ENCODE results near the gene AMPD3.
"Not testable (repeated sequence)": the region's sequence is repeated elsewhere in the genome, so short reads cannot be mapped to it uniquely, and the experiment has no call there.

AMPD3 gene

DNA sequence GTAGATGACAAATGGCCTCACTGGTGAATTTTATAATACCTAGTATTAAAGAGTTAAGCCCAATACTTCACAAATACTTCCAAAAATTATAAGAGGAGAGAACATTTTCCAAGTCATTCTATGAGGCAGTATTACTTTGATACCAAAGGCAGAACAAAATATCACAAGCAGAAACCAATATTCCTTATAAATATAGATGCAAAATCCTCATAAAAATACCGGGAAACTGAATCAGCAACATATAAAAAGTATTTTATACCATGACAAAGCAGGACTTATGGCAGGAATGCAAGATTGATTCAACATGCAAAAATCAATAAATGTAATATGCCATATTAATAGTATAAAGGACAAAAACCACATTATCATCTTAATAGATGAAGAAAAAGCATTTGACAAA is 22.1 kb upstream of the AMPD3 start:
- TF ChIP-seq TAF1 (IDR thresholded peaks at IDR 0.05; ENCODE audit: low read depth, low read length): no peak
- TF ChIP-seq SPI1 (IDR thresholded peaks at IDR 0.05; ENCODE audit: low read depth, low read length): no peak
- no peak for TF ChIP-seq POLR2A (IDR thresholded peaks at IDR 0.05; ENCODE audit: low read depth, low read length)
- no peak for TF ChIP-seq POU2F2 (IDR thresholded peaks at IDR 0.05; ENCODE audit: low read depth, low read length)
- TF ChIP-seq POLR2AphosphoS5 (IDR thresholded peaks at IDR 0.05; ENCODE audit: low read depth, low read length): no peak
- TF ChIP-seq PAX5 (IDR thresholded peaks at IDR 0.05; ENCODE audit: insufficient read depth, low read length, severe bottlenecking): no peak
- no peak for DNase-seq (ENCODE audit: insufficient read length, low spot score)
- FAIRE-seq: no peak

- DNase-seq (ENCODE audit: insufficient read length, low spot score) (no peak), FAIRE-seq (no peak)
- TF ChIP-seq POLR2AphosphoS5 (IDR thresholded peaks at IDR 0.05; ENCODE audit: low read depth, low read length) (no peak), SPI1 (IDR thresholded peaks at IDR 0.05; ENCODE audit: low read depth, low read length) (0 out of 2 replicates have a peak, but pooled peaks have one; percentile 0)
Measured at GRCh38 chr11:10436224-10436623, 18.8 kb upstream of the AMPD3 start.

- not testable (repeated sequence) for DNase-seq (ENCODE audit: insufficient read length, low spot score); FAIRE-seq
Measured at GRCh38 chr11:10436683-10437082, 18.4 kb upstream of the AMPD3 start.

- DNase-seq (ENCODE audit: insufficient read length, low spot score) (no peak), FAIRE-seq (no peak)
- TF ChIP-seq SPI1 (IDR thresholded peaks at IDR 0.05; ENCODE audit: low read depth, low read length): no peak
- TF ChIP-seq POLR2A (IDR thresholded peaks at IDR 0.05; ENCODE audit: low read depth, low read length): no peak
- TF ChIP-seq POLR2AphosphoS5 (IDR thresholded peaks at IDR 0.05; ENCODE audit: low read depth, low read length): no peak
- TF ChIP-seq PAX5 (IDR thresholded peaks at IDR 0.05; ENCODE audit: insufficient read depth, low read length, severe bottlenecking): no peak
- TF ChIP-seq POU2F2 (IDR thresholded peaks at IDR 0.05; ENCODE audit: low read depth, low read length): no peak
- TF ChIP-seq TAF1 (IDR thresholded peaks at IDR 0.05; ENCODE audit: low read depth, low read length): no peak
Measured at GRCh38 chr11:10438458-10438857, 16.6 kb upstream of the AMPD3 start.

GRCh38 chr11:10439351-10439750 is 15.7 kb upstream of the AMPD3 start:
- no peak for FAIRE-seq

DNA sequence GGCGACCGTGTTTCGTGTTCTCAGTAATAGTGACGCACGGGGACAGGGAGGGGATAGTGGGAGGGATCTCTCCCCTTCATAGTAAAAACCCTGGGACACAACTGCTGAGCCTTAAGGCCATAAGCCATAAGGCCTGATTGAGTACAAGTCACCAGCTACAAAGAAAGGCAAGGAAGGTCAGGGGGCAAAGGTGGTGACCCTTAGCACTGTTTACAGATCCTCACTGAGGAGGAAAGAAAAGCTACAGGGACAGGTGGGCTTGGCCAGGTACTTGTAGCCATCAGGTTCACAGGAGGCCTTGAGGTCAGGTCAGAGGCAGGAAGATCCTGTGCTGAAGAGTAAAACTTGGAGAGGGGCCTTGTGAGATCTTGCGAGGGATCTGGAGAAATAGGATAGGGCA is 15.1 kb upstream of the AMPD3 start:
- DNase-seq (ENCODE audit: insufficient read length, low spot score) (no peak), FAIRE-seq (no peak)
- TF ChIP-seq PAX5 (IDR thresholded peaks at IDR 0.05; ENCODE audit: insufficient read depth, low read length, severe bottlenecking): no peak
- TF ChIP-seq POLR2AphosphoS5 (IDR thresholded peaks at IDR 0.05; ENCODE audit: low read depth, low read length): no peak
- no peak for TF ChIP-seq POLR2A (IDR thresholded peaks at IDR 0.05; ENCODE audit: low read depth, low read length)
- TF ChIP-seq POU2F2 (IDR thresholded peaks at IDR 0.05; ENCODE audit: low read depth, low read length): no peak
- no peak for TF ChIP-seq SPI1 (IDR thresholded peaks at IDR 0.05; ENCODE audit: low read depth, low read length)
- no peak for TF ChIP-seq TAF1 (IDR thresholded peaks at IDR 0.05; ENCODE audit: low read depth, low read length)

More at GRCh38 chr11:10439351-10439750, 15.7 kb upstream of the AMPD3 start:
- TF ChIP-seq POLR2A (IDR thresholded peaks at IDR 0.05; ENCODE audit: low read depth, low read length) (no peak), POU2F2 (IDR thresholded peaks at IDR 0.05; ENCODE audit: low read depth, low read length) (no peak), TAF1 (IDR thresholded peaks at IDR 0.05; ENCODE audit: low read depth, low read length) (no peak), SPI1 (IDR thresholded peaks at IDR 0.05; ENCODE audit: low read depth, low read length) (no peak), POLR2AphosphoS5 (IDR thresholded peaks at IDR 0.05; ENCODE audit: low read depth, low read length) (no peak), PAX5 (IDR thresholded peaks at IDR 0.05; ENCODE audit: insufficient read depth, low read length, severe bottlenecking) (no peak)
- no peak for DNase-seq (ENCODE audit: insufficient read length, low spot score)

- DNase-seq (ENCODE audit: insufficient read length, low spot score) (no peak), FAIRE-seq (no peak)
- no peak for TF ChIP-seq PAX5 (IDR thresholded peaks at IDR 0.05; ENCODE audit: insufficient read depth, low read length, severe bottlenecking)
Measured at GRCh38 chr11:10440401-10440800, 14.7 kb upstream of the AMPD3 start.

DNA sequence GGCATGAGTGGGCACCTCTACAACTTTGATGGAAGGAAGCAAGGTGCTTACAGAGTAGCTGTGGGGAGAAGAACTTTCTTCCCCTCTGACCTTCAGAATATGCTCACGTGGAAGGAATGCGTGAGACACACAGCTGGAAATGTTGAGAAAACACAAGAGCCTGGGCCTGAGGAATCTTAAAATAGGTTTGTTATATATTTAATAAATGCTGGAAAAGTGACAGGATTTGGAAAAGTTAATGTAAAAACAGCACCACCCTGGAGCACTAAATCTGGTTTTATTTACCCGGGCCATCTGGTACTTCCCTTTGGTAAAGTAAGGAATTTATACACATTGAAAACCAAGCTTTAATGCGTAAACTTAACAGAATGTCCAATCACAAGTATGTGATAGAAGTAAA is 14.0 kb upstream of the AMPD3 start:
- DNase-seq (ENCODE audit: insufficient read length, low spot score) (no peak), FAIRE-seq (no peak)
- TF ChIP-seq POLR2AphosphoS5 (IDR thresholded peaks at IDR 0.05; ENCODE audit: low read depth, low read length) (no peak), POU2F2 (IDR thresholded peaks at IDR 0.05; ENCODE audit: low read depth, low read length) (no peak), PAX5 (IDR thresholded peaks at IDR 0.05; ENCODE audit: insufficient read depth, low read length, severe bottlenecking) (no peak), TAF1 (IDR thresholded peaks at IDR 0.05; ENCODE audit: low read depth, low read length) (no peak)

DNA sequence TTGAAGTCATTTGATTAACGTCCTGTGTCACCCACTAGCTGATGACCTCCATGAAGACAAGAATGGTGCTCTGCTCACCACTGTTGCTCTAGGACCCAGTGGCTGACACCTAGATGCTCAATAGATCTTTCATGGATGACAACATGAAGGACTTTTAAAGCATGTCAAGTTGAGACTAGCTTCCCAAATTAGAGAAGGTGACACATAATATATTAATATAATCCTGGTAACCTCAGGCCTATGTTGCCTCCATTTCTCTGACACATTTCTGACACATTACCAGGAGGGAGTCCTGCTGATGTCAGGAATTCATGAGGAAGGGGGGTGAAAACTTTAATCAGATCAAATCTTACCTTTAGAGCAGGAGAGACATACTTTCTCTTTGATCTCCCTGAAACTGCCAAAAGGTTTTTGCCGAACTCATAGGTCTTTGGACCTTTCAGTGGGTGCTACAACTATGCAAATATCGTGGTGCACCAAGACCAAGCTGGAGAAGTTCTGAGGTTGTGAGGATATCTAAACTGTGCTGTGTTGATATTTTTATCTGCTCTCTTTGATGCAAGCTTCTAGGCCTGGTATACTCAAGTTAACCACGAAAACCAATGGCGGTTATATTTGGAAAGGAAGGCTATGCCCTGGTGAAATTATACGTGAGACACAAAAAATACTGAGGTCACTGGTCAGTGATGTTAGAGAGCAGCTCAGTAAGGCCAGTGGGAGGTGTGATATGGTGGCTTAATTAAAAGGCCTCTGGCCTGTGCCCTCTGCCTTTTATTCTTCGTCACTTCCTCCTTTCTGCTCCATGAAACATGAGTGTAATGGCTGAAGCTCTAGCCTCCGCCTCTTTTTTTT is 13.2 kb upstream of the AMPD3 start:
- DNase-seq (ENCODE audit: insufficient read length, low spot score) (peak; percentile 44), FAIRE-seq (peak; percentile 92)
- TF ChIP-seq POU2F2 (IDR thresholded peaks at IDR 0.05; ENCODE audit: low read depth, low read length) (peak; percentile 98), SPI1 (IDR thresholded peaks at IDR 0.05; ENCODE audit: low read depth, low read length) (peak; percentile 74), POLR2A (IDR thresholded peaks at IDR 0.05; ENCODE audit: low read depth, low read length) (no peak), PAX5 (IDR thresholded peaks at IDR 0.05; ENCODE audit: insufficient read depth, low read length, severe bottlenecking) (no peak)

- FAIRE-seq: no peak
Measured at GRCh38 chr11:10443152-10443551, 11.9 kb upstream of the AMPD3 start.

More at GRCh38 chr11:10443152-10443551, 11.9 kb upstream of the AMPD3 start:
- TF ChIP-seq PAX5 (IDR thresholded peaks at IDR 0.05; ENCODE audit: insufficient read depth, low read length, severe bottlenecking) (no peak), POLR2A (IDR thresholded peaks at IDR 0.05; ENCODE audit: low read depth, low read length) (no peak), SPI1 (IDR thresholded peaks at IDR 0.05; ENCODE audit: low read depth, low read length) (no peak), POU2F2 (IDR thresholded peaks at IDR 0.05; ENCODE audit: low read depth, low read length) (no peak), POLR2AphosphoS5 (IDR thresholded peaks at IDR 0.05; ENCODE audit: low read depth, low read length) (no peak), TAF1 (IDR thresholded peaks at IDR 0.05; ENCODE audit: low read depth, low read length) (no peak)
- no peak for DNase-seq (ENCODE audit: insufficient read length, low spot score)
